ENCODE data around the gene VGLL4. TPM values are rescaled to one million over a fixed set of nuclear protein-coding genes. Genes with fewer than 3 reads are reported as not detected.

VGLL4 gene
- total RNA-seq, 1 experiment from 2014 or later: 42.1 TPM

DNA sequence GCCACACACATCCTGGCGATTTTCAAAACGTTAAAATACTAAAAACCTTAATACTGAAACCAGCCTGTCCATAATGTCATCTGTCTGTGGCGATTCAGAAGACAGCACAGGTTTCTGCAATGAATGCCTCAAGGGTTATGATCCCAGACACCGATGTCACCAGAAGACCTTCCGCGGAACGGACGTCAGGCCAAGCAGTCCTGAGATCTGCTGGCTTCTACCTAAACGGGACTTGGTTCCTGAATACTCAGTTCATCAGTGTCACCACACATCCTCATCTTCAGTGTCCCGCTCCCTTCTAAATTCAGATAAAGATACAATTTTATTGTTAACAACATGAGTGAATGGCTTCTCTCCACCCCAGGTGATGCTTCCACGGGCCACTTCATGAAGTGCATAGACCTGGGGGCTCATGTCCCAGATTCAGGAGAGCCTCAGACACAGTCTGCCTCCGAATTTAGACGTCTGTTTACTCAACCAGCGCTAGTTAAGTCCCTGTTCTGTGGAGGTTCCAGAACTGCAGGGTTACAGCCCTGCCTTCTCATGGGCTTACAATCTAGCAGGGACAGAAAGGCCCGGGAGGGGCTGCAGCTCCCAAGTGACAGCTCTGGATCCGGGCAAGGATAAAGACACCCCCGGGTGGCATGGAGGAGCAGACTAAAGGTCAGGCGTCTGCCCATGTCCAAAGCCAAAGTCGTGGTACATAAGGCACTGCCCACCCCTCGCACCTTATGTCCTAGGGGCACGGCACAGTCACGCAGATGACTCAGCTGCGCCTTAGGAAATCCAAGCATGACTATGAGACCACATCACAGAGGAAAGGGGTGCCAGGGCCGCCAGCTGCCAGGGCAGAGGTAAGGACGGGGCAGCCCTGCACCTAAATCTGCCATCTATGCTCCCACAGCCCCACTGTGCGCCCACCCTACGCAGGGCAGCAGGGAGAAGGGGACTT, 75.9 kb downstream of the VGLL4 start:
- Histone ChIP-seq H3K4me1 (ENCODE audit: insufficient read depth, low read length) (no peaks in the 10 kb centered on the region), H3K4ac (ENCODE audit: low read depth, low read length) (no peak overlapping the region), H3K27ac (ENCODE audit: insufficient read length, low read depth, low read length) (no peak overlapping the region), H4K8ac (replicated peaks; ENCODE audit: insufficient read length, low read depth, low read length) (no peak overlapping the region), H4K20me1 (ENCODE audit: control insufficient read depth, insufficient read depth, insufficient read length) (peaks cover 2% of the 10 kb centered on the region), H3K23ac (ENCODE audit: insufficient read length, low read depth, low read length) (no peak overlapping the region), H4K91ac (ENCODE audit: insufficient read length, low read depth, low read length) (no peak overlapping the region), H3K9me3 (ENCODE audit: control insufficient read depth, low read depth, low read length) (no peaks in the 10 kb centered on the region), H3T11ph (ENCODE audit: low read length) (no peak overlapping the region), H3K56ac (ENCODE audit: insufficient read length, low read depth, low read length) (no peak overlapping the region), H3K4me2 (ENCODE audit: insufficient read depth, insufficient read length, low read length) (no peak overlapping the region), H2BK12ac (ENCODE audit: insufficient read length, low read depth, low read length) (no peak overlapping the region), H3K79me2 (ENCODE audit: insufficient read depth, low read length) (no peaks in the 10 kb centered on the region; the same call in 1 of the 2 replicates), H3K18ac (ENCODE audit: insufficient read length, low read depth, low read length) (no peak overlapping the region), H3K14ac (ENCODE audit: insufficient read depth, low read length) (no peak overlapping the region), H3K23me2 (ENCODE audit: insufficient read length, low read depth, low read length, poor library complexity, severe bottlenecking) (no peaks in the 10 kb centered on the region), H2BK20ac (ENCODE audit: low read depth, low read length, poor library complexity, severe bottlenecking) (no peak overlapping the region), H2AFZ (ENCODE audit: low read length) (no peak overlapping the region), H2AK5ac (ENCODE audit: insufficient read length, low read length) (no peak overlapping the region), H2BK15ac (ENCODE audit: low read depth, low read length) (no peak overlapping the region), H4K5ac (ENCODE audit: insufficient read length, low read depth, low read length) (no peak overlapping the region), H2BK120ac (ENCODE audit: low read depth, low read length, poor library complexity, severe bottlenecking) (no peak overlapping the region), H3K27me3 (ENCODE audit: insufficient read depth, low read length) (no peaks in the 10 kb centered on the region), H2BK5ac (ENCODE audit: insufficient read length, low read length) (no peak overlapping the region), H3K79me1 (ENCODE audit: insufficient read depth, low read depth, low read length, poor library complexity, severe bottlenecking) (peaks cover 3% of the 10 kb centered on the region), H3K9ac (ENCODE audit: extremely low read depth, insufficient read length, low read length) (no peak overlapping the region)
- Mint-ChIP-seq H3K4me1 (0 out of 4 replicates have a peak, but pooled peaks cover 0 to 5% of the 10 kb centered on the region in 2 experiments), H3K27me3 (ENCODE audit: low read depth) (peaks cover 1% of the 10 kb centered on the region; the same call in 1 of the 2 replicates), H3K4me3 (no peak overlapping the region), H3K36me3 (ENCODE audit: insufficient read depth in 1 of 3, low read depth in 3 of 3) (peaks cover 9 to 25% (median 21%) of the 10 kb centered on the region in 3 experiments; a peak in 6 of 7 replicates), H3K9me3 (no peaks in the 10 kb centered on the region), H3K27ac (peak overlapping the region in 2 of 3 experiments; percentile 42 to 77; a peak in 4 of 7 replicates)
- TF ChIP-seq, protein P1, sequence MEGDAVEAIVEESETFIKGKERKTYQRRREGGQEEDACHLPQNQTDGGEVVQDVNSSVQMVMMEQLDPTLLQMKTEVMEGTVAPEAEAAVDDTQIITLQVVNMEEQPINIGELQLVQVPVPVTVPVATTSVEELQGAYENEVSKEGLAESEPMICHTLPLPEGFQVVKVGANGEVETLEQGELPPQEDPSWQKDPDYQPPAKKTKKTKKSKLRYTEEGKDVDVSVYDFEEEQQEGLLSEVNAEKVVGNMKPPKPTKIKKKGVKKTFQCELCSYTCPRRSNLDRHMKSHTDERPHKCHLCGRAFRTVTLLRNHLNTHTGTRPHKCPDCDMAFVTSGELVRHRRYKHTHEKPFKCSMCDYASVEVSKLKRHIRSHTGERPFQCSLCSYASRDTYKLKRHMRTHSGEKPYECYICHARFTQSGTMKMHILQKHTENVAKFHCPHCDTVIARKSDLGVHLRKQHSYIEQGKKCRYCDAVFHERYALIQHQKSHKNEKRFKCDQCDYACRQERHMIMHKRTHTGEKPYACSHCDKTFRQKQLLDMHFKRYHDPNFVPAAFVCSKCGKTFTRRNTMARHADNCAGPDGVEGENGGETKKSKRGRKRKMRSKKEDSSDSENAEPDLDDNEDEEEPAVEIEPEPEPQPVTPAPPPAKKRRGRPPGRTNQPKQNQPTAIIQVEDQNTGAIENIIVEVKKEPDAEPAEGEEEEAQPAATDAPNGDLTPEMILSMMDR (conservative IDR thresholded peaks at IDR 0.05): no peak
- DNase-seq: no peak
- WGBS (ENCODE audit: extremely low coverage, insufficient read length, low lambda C conversion rate): no CpG with 5 or more reads among the region's 27 CpGs

All from H9 (cell line).